CD4-positive, alpha-beta T cell (primary cell): ENCODE results near the gene PTF1A. TPM values are rescaled to one million over a fixed set of nuclear protein-coding genes. Genes with fewer than 3 reads are reported as not detected.

Experiments used
- ATAC-seq: fragments of 200-7000 bp; cut with Tn5 transposase; one replicate; pipeline ENCODE4 v1.10.0; 2022; ENCODE audit warnings: mild to moderate bottlenecking; ENCODE audit not compliant: poor library complexity
- CTCF ChIA-PET: fragments of 350-600 bp; sonication (Branson Sonifier 250); formaldehyde crosslinking; loops from one replicate; lab custom pipeline; 2021; ENCODE audit warnings: antibody characterized with exemption, inconsistent platforms; lab: Charles Lee
- POLR2A ChIA-PET: fragments of 350-600 bp; sonication (Branson Sonifier 250); formaldehyde crosslinking; loops from one replicate; lab custom pipeline; 2021; ENCODE audit warnings: antibody characterized with exemption, inconsistent platforms; lab: Charles Lee
- DNase-seq, 14 experiments: peaks; one replicate each; pipeline ENCODE4 v3.0.0-alpha.2; 2013 to 2020; ENCODE audit warnings: mixed read lengths in 2 of 14
- H3K27ac ChIP-seq, 2 donors: one replicate each; pipeline versions ENCODE4 v1.5.1 to v1.7.0; 2013; ENCODE audit warnings: low read length in 2 of 2, low read depth in 1 of 2, mild to moderate bottlenecking in 1 of 2
- H3K27me3 ChIP-seq, 2 experiments: 1 replicate in 1 of 2; 2 replicates in 1 of 2; pipeline versions ENCODE4 v1.6.1 to v1.7.0; 2013; ENCODE audit warnings: low read length in 2 of 2, control low read depth in 1 of 2, mild to moderate bottlenecking in 1 of 2, moderate library complexity in 1 of 2; ENCODE audit not compliant: insufficient read depth in 2 of 2, control insufficient read depth in 1 of 2
- H3K36me3 ChIP-seq: one replicate; pipeline ENCODE4 v1.6.1; 2013; ENCODE audit warnings: low read length, control low read depth; ENCODE audit not compliant: insufficient read depth
- H3K4me1 ChIP-seq: one replicate; pipeline ENCODE4 v1.6.1; 2013; ENCODE audit warnings: low read length, control low read depth; ENCODE audit not compliant: insufficient read depth
- H3K4me3 ChIP-seq: one replicate; pipeline ENCODE4 v1.5.1; 2013; ENCODE audit warnings: mild to moderate bottlenecking, low read length, moderate library complexity
- H3K9me3 ChIP-seq, 2 experiments: 1 replicate in 1 of 2; 2 replicates in 1 of 2; pipeline versions ENCODE4 v1.6.1 to v1.7.0; 2013; ENCODE audit warnings: low read length in 2 of 2, mild to moderate bottlenecking in 2 of 2, control low read depth in 1 of 2, moderate library complexity in 1 of 2; ENCODE audit not compliant: control insufficient read depth in 1 of 2, insufficient read depth in 1 of 2
- H3K27ac Mint-ChIP-seq: one replicate; pipeline ENCODE4 v1.8.0; 2020; ENCODE audit warnings: mixed read lengths
- H3K27me3 Mint-ChIP-seq: one replicate; pipeline ENCODE4 v1.8.0; 2021; ENCODE audit warnings: mixed read lengths
- H3K36me3 Mint-ChIP-seq: one replicate; pipeline ENCODE4 v1.8.0; 2021; ENCODE audit warnings: low read depth, mixed read lengths
- H3K4me1 Mint-ChIP-seq: one replicate; pipeline ENCODE4 v1.8.0; 2021; ENCODE audit warnings: low read depth, mixed read lengths
- H3K4me3 Mint-ChIP-seq: one replicate; pipeline ENCODE4 v1.8.0; 2020; ENCODE audit warnings: mild to moderate bottlenecking, mixed read lengths
- H3K9me3 Mint-ChIP-seq: one replicate; pipeline ENCODE4 v1.8.0; 2020; ENCODE audit warnings: mixed read lengths
- CTCF ChIP-seq: fragments of 200-600 bp; IDR thresholded peaks from one replicate; pipeline ENCODE4 v1.8.0; 2022; ENCODE audit warnings: antibody characterized with exemption, mild to moderate bottlenecking
- intact Hi-C, 2 experiments: fragments of 100-400 bp; cut with DNase I in 1 of 2; cut with micrococcal nuclease in 1 of 2; formaldehyde crosslinking; loops; one replicate each; pipeline versions ENCODE4 v1.15.1 to v1.9.0; 2023 to 2025; cut with DNase I, micrococcal nuclease
- total RNA-seq, 174 experiments: library from RNA in 2 of 174; stranded (reverse) in 2 of 174; gene quantifications; one replicate each; pipeline ENCODE4 v1.2.3 and lab custom pipeline; 2021 to 2026

PTF1A gene
- total RNA-seq, 2 experiments from 2014 or later: not detected

GRCh38 chr10:23151071-23151470, 41.0 kb upstream of the PTF1A start:
- DNase-seq: no peak
- no peak for ATAC-seq
- ChIA-PET CTCF (no interaction called here), POLR2A (no interaction called here)
- Mint-ChIP-seq H3K4me1 (no peaks in the 10 kb centered on the region), H3K27me3 (peaks cover 24% of the 10 kb centered on the region), H3K36me3 (no peaks in the 10 kb centered on the region), H3K9me3 (no peaks in the 10 kb centered on the region), H3K27ac (no peak overlapping the region), H3K4me3 (no peak overlapping the region)
- TF ChIP-seq CTCF: no peak
- intact Hi-C loops: no loop called here
- Histone ChIP-seq H3K4me3 (no peak overlapping the region), H3K36me3 (no peaks in the 10 kb centered on the region), H3K9me3 (no peaks in the 10 kb centered on the region), H3K27ac (no peak overlapping the region), H3K27me3 (peaks cover 0 to 9% of the 10 kb centered on the region in 2 experiments), H3K4me1 (no peaks in the 10 kb centered on the region)

- DNase-seq: no peak
- POLR2A ChIA-PET: no interaction called here
- no peak for ATAC-seq
These were observed 36.9 kb upstream of the PTF1A start for GRCh38 chr10:23155169-23155568.

DNA sequence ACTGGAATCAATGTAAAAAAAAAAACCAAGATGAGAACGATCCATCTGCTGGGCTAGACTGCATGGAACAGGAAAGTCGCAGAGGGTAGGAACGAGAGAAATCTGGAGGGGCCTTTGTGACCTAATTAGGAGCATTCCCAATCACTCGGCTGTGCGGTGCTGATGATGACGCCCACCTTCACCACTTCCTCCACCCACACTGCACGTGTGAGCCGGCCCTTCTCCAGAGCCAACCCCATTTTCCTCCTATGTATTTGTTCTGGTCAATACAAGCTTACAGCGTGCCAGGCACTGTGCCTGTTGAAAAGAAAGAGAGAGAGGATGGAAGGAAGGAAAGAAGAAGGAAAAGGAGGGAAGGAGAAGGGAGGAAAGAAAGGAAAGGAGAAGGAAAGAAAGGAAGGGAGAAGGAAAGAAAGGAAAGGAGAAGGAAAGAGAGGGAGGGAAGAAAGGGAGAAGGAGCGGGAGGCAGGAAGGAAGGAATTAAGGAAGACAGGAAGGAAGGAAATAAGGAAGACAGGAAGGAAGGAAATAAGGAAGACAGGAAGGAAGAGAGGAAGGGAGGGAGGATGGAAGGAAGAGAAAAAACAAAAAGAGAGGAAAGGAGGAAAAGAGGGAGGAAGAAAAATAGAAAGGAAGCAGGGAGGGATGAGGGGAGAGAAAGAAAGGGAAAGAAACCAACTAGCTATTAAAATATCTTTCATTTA, 35.5 kb upstream of the PTF1A start:
- H3K36me3 ChIP-seq: no peaks in the 10 kb centered on the region
- intact Hi-C loops: loop anchor here in 1 of 2 experiments (2.0 kb wide), 1 partner anchor 546 kb away; no protein-coding TSS in a partner anchor
- POLR2A ChIA-PET: no interaction called here
- no peak overlapping the region for H3K4me3 ChIP-seq
- no peaks in the 10 kb centered on the region for H3K36me3 Mint-ChIP-seq
- H3K27me3 ChIP-seq: peaks cover 11 to 16% of the 10 kb centered on the region in 2 experiments
- no peak for TF ChIP-seq CTCF
- no peak overlapping the region for H3K27ac ChIP-seq
- CTCF ChIA-PET: no interaction called here
- H3K27me3 Mint-ChIP-seq: peaks cover 48% of the 10 kb centered on the region
- no peak overlapping the region for H3K27ac Mint-ChIP-seq
- no peak for DNase-seq
- no peak for ATAC-seq
- H3K4me1 ChIP-seq: no peaks in the 10 kb centered on the region
- no peaks in the 10 kb centered on the region for H3K9me3 ChIP-seq
- no peak overlapping the region for H3K4me3 Mint-ChIP-seq
- H3K9me3 Mint-ChIP-seq: no peaks in the 10 kb centered on the region
- no peaks in the 10 kb centered on the region for H3K4me1 Mint-ChIP-seq

More at GRCh38 chr10:23155169-23155568, 36.9 kb upstream of the PTF1A start:
- Histone ChIP-seq H3K36me3 (no peaks in the 10 kb centered on the region), H3K27me3 (peaks cover 16% of the 10 kb centered on the region in 2 experiments), H3K27ac (no peak overlapping the region), H3K4me3 (no peak overlapping the region), H3K4me1 (no peaks in the 10 kb centered on the region), H3K9me3 (no peaks in the 10 kb centered on the region)
- TF ChIP-seq CTCF: no peak
- peaks cover 49% of the 10 kb centered on the region for H3K27me3 Mint-ChIP-seq
- H3K4me3 Mint-ChIP-seq: no peak overlapping the region
- no peaks in the 10 kb centered on the region for H3K4me1 Mint-ChIP-seq
- intact Hi-C loops: no loop called here
- no peaks in the 10 kb centered on the region for H3K9me3 Mint-ChIP-seq
- CTCF ChIA-PET: interaction anchor here (1.2 kb wide), 1 partner anchor 13 kb away, joined by 3 read pairs; no protein-coding TSS in a partner anchor
- no peaks in the 10 kb centered on the region for H3K36me3 Mint-ChIP-seq
- no peak overlapping the region for H3K27ac Mint-ChIP-seq
